IPS-NIHi7 (cell line): ENCODE measurements around the gene SEPTIN10.
"Not testable (repeated sequence)": the region's sequence is repeated elsewhere in the genome, so short reads cannot be mapped to it uniquely, and the experiment has no call there.

ENCODE experiments used
- DNase-seq: peaks from one replicate; pipeline ENCODE4 v3.0.0; 2012; ENCODE audit warnings: mixed read lengths; ENCODE audit errors: extremely low spot score

SEPTIN10 gene

GRCh38 chr2:109633284-109633961, 19.7 kb upstream of the SEPTIN10 start:
- no peak for DNase-seq

GRCh38 chr2:109632158-109632789, 18.5 kb upstream of the SEPTIN10 start:
- no peak for DNase-seq

GRCh38 chr2:109631741-109632140, 18.0 kb upstream of the SEPTIN10 start:
- no peak for DNase-seq

- DNase-seq, result no peak
These were observed 17.0 kb upstream of the SEPTIN10 start for GRCh38 chr2:109630441-109631430.

- no peak for DNase-seq
These were observed 16.1 kb upstream of the SEPTIN10 start for GRCh38 chr2:109629867-109630266.

GRCh38 chr2:109628321-109628720, 14.6 kb upstream of the SEPTIN10 start:
- DNase-seq, result not testable (repeated sequence)

- no peak for DNase-seq
These were observed 10.6 kb upstream of the SEPTIN10 start for GRCh38 chr2:109624339-109624738.

- no peak for DNase-seq
These were observed 10.2 kb upstream of the SEPTIN10 start for GRCh38 chr2:109623923-109624322.

- DNase-seq, result no peak
These were observed 9.5 kb upstream of the SEPTIN10 start for GRCh38 chr2:109623297-109623696.

GRCh38 chr2:109619032-109619615, 5.4 kb upstream of the SEPTIN10 start:
- DNase-seq, result no peak

GRCh38 chr2:109616184-109616583, 2.4 kb upstream of the SEPTIN10 start:
- DNase-seq, result no peak

GRCh38 chr2:109615637-109616144, 1.9 kb upstream of the SEPTIN10 start:
- peak; percentile 31 for DNase-seq

GRCh38 chr2:109614715-109615636, 1.2 kb upstream of the SEPTIN10 start:
- peak; percentile 26 for DNase-seq

GRCh38 chr2:109613081-109613921, 465 bp downstream of the SEPTIN10 start:
- peak; percentile 28 for DNase-seq

- DNase-seq, result no peak
These were observed 2.2 kb downstream of the SEPTIN10 start for GRCh38 chr2:109611467-109612095.

- no peak for DNase-seq
These were observed 4.3 kb downstream of the SEPTIN10 start for GRCh38 chr2:109609352-109610024.

- no peak for DNase-seq
These were observed 6.0 kb downstream of the SEPTIN10 start for GRCh38 chr2:109607766-109608165.

- no peak for DNase-seq
These were observed 9.2 kb downstream of the SEPTIN10 start for GRCh38 chr2:109604597-109604996.
